HG02943 (cell line): ENCODE data around the gene ANKRD55.
"Not testable (repeated sequence)": the region's sequence is repeated elsewhere in the genome, so short reads cannot be mapped to it uniquely, and the experiment has no call there.

Source experiments
- ATAC-seq: cut with Tn5 transposase; IDR thresholded peaks from one replicate; pipeline ENCODE4 v1.9.1; 2021; ENCODE audit warnings: mild to moderate bottlenecking, low read depth, moderate library complexity; ENCODE audit not compliant: unreplicated experiment

ANKRD55 gene

DNA sequence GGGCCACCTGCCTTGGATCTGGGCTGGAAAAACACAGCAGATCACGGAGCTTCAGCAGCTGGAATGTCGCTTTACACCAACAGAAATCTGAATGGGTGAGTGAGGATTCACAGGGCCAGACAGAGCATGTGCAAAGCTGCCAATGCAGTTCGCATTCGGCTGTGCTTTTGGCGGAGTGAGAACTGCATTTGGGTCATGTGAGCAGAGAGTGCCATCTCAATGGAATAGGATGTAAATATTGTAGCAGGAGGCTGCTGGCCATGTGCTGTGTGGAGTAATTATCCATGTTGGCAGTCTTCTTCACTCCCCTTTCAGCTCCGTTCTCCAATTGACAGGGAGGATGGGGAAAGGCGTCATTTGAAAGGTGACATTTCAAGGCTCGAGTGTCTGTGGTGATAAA, at the start of gene ANKRD55:
TSS of gene ANKRD55 (minus strand) at position 101 of the 400 bp plus-strand sequence. CDS start 417 bp downstream, outside the sequence.
- ATAC-seq = no peak

DNA sequence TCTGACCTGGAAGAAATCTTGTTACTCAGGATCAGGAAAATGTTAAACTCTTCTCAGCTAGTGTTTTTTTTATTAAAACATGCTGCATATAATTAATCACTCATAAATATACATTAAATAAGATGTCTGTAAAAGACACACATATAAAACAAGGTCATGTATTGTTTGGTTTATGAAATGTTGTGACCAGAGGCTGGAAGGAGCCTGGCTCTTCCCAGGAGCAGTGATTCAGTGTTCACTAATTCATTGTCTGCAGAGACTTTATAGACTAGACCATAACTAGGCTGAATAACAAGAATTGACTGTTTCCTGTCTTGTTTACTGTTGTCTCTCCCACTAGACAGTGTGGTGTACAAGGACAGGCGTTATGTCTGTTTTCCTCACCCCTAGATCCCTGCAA, 49.1 kb upstream of the ANKRD55 start:
- ATAC-seq = no peak

DNA sequence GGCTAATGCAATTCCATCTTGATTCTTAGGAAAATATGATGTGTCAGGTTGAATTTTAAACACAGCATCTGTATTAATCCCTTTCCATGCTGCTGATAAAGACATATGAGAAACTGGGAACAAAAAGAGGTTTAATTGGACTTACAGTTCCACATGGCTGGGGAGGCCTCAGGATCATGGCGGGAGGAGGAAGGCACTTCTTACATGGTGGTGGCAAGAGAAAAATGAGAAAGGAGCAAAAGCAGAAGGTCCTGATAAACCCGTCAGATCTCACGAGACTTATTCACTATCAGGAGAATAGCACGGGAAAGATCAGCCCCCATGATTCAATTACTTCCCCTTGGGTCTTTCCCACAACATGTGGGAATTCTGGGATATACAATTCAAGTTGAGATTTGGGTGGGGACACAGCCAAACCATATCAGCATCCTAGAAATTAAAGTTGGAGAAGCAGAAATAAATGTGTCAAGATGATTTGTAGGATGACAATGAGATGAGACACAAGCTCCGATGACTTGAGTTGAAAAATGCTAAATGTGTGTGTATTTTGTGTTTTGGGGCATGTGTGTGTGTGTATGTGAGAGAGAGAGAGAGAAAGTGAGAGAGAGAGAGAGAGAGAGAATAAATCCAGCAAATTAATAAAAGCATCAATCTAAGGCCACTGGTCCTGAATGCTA, 48.5 kb upstream of the ANKRD55 start:
- no peak for ATAC-seq

DNA sequence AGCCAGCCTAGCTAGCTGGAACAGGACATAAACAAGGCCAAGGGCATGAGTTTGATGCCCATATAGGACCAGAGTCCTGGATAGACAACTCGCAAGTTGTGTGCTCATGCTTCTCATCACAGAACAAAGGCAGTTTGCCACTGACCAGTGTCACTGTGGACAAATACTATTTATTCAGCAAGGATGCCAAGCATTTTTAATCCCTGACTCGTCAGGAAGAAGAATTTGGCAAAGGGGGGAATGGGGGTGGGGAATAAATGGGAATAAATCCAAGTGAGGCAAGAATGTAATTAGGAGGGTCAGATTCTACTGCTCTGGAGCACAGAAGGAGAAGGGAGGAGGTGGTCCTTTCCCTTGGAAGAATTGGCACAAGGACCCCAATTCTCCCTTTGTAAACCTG, 46.8 kb upstream of the ANKRD55 start:
- no peak for ATAC-seq

DNA sequence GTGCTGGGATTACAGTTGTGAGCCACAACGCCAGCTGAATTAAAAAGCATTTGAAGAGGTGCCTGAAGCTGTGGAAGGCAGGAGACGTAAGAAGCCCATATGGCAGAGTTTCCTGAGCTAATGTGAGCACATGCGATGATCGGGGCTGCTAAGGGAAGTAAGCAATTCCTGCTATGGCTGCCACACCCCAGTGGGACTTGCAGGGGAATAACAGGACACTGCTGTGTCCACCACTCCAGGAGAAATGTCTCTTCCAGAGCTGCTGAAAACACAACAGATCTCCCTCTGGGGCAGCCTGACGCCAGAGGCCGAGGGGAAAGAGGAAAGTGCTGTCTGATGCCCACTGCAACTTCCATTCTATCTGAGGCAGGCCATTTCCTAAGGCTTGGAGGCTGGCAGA, 46.2 kb upstream of the ANKRD55 start:
- no peak for ATAC-seq

DNA sequence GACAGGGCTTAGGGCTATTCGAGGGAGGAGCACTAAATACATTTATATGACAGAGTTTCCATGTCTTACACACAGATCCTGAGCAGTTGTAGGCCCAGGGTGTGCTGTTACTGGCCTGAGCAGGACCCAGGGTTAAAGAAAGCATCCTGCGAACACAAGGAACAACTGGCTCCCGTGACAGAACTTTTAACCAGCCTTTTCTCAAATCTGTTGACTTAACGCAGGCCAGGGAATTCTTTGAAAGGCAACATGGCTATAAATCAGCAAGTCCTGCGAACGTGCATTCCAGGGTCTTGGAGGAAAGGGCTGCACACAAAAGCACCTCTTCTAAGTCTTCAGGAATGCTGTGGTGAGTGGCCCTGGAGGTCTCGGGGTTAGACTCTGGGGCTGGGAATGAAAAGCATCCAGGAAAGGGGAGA, 45.2 kb upstream of the ANKRD55 start:
- no peak for ATAC-seq

DNA sequence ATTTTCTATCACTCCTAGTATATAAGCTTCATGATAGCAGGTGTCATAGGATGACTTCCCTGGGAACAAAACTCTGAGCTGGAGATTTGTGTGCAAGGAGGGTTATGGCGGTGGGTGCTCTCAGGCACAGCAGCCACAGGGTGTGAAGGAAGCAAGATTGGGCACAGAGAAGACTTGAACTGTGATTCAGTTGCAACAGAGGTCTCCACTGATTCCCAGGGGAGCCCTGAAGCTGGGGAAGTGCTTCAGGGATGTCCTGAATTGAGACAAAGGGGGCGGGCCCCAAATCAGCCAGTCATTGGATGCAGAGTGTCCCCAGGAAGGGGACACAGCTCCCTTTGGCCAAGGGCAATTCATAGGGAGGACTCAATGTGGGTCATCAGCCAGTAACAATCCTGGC, 44.4 kb upstream of the ANKRD55 start:
- no peak for ATAC-seq

DNA sequence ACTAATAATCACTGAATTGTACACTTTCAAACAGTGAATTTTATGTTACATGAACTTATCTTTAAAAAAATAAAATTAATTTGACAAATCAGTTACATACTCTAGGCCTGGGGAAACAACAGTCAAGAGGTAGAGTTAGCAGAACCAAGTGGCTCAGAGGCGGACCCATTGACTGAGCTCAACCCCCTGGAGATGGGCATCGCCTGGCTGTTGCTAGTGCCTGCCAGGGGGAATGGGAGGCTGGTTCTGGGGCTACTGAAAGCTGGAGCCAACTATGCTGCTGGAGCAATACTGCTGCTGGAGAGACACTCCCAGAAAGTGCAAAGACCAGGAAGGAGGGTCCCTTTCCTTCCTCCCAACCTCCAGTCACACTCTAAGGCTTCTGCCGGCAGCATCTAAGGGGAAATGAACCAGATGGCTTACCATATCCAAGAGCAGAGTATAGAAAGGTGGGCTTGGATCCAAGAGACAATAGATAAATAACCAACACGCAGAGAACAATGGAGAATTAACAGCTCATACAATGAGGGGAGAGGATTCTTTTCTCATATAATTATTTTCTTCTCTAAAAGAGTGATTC, 40.3 kb upstream of the ANKRD55 start:
- no peak for ATAC-seq

DNA sequence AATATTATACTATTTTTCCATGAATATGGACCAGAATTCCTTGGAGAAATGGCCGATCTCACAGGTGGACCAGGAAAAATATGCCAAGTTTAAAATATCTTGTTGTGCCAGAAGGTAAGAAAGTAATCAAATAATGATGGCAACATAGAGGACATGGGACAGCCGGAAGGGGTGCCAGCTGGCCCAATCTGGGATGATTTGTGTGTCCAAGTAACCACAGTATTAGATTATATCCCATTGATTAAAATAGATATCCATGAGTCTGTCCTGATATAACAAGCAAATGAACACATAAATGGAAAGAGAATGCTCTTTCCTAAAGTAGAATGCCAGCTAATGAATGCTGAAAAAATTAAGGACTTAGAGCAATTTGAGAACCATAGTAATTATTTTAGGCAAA, 39.6 kb upstream of the ANKRD55 start:
- no peak for ATAC-seq

DNA sequence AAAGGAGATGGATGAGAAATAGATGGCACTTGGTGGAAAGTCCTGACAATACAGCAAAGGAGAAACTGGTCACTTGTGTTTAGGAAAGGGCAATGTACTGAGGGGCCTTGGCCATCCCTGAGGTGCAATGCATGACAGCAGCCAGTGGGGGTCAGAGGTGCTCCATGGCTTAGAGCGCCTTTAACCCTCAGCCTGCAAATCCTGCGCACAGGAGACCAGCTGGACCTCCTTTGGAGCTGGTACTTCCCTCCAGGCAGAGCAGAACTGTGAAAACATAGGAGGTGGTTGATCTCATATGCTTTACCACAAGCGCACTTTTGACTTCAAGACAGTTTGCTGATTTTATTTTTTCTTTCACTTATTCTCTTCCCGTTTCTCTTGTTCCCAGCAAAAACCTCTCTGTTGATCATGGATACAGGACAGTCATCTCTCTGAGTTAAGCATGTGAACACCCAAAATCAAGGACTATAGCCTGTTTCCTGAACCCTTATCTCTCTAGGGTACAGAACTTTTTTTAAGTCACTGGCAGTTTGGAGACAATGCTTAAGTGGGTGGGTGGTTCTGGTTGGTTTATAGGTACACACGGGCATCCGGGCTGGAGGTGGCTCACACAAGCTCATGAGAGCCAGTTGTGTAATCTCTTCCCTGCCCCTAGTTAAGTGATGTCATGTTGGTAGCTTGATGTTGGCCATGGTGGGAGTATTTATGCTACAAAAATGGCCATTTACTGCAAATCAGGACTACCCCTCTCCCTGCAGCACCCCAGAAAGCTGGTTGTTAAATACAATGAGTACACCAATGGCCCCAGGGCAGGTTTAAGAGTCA, 37.6 kb upstream of the ANKRD55 start:
- ATAC-seq = peak; percentile 73

DNA sequence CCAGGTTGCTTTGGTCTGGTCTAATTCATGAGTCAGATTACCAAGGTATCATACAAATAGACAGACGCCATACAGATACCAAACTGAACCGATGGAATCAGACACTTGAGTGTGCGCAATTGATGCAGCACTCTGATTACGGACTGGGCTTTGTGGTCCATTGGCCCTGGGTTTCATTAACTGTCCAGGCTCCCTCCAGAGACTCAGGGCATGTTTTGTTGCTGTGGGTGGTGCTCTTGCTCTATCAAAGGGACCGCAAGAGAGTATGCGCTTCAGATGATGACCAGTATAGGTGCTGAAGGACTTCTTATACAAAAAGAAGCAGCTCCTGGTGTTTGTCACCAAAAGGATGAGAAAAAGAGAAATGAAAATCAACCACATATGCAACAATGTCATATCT, 36.9 kb upstream of the ANKRD55 start:
- ATAC-seq = peak; percentile 38

DNA sequence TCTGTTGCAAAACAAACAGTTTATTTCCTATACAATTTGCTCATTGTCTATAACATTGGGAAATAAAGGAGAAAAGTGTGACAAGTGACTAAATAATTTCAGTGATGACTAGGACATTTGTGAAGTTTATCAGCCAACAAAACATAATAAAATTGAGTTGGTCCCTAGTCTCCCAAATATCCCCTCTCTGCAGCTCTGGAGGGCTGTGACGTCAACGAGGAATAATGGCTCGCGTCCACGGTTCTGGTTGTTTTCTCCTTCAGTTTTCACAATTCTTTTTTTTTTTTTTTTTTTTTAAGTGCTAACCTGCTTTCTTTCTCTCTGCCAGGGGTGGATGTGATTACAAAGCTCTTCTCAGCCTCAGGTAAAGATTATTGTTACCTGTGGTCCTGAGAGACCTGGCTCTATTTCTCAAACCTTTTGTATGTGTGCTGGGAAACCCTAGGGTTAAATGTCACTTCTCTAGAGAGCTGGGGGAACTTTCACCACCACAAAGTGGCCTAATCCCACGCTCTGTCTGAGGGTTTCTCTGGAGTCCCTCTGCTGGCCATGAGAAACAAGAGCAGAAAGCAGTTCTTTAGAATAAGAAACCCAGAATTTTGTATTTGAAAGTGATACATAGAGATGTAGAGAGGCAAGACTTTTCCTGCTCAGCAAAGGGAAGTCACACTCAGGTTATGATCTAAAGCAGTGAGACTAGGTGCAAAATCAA, 36.2 kb upstream of the ANKRD55 start:
- no peak for ATAC-seq

DNA sequence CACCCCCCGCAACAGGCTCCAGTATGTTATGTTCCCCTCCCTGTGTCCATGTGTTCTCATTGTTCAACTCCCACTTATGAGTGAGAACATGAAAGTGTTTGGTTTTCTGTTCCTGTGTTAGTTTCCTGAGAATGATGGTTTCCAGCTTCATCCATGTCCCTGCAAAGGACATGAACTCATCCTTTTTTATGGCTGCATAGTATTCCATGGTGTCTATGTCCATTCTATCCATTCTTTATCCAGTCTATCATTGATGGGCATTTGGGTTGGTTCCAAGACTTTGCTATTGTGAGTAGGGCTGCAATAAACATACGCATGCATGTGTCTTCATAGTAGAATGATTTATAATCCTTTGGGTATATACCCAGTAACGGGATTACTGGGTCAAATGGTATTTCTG, 35.6 kb upstream of the ANKRD55 start:
- ATAC-seq = not testable (repeated sequence)

DNA sequence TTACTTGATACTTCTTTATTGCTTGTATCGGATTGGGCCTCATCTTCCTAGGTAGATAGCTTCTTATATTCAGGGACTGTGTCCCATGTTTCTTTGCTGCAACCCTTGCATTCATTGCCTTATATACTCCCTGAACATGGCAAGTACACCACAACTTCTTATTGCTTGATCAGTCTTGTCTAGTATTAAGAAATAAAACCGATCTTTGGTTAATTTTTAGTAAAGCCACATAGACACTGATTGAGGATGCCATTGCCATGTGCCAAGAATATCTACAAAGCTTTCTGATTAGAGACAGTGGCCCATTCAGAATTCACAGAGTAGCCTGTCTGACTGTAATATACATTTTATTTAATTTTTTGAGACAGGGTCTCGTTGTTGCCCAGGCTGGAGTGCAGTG, 34.7 kb upstream of the ANKRD55 start:
- no peak for ATAC-seq

DNA sequence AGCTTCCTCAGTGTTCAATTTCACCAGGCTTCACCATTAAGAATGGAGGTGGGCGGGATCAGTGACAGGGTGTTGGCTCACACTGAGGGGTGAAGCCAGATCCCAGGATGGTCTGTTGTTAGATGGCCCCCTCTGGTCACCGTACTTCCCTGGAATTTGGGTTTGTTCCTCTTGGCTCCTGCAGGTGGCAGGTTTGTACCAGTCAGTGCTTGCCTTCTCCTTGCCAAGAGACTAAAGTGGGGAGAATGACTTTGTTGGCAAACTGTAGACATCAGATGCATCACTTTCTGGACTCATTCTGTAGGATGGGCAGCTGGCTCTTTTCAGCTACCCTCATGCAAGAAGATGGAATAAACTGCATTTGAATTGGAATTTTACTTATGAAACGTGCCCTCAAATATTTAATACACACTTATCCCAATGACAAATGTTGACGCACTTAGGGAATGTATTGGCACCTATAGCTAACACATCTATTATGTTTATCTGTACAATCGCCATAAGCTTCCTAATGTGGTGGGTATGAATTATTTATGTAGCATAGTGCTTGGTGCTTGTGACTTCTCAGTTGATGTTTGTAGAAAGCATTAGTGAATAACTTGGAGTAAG, 31.4 kb upstream of the ANKRD55 start:
- no peak for ATAC-seq

DNA sequence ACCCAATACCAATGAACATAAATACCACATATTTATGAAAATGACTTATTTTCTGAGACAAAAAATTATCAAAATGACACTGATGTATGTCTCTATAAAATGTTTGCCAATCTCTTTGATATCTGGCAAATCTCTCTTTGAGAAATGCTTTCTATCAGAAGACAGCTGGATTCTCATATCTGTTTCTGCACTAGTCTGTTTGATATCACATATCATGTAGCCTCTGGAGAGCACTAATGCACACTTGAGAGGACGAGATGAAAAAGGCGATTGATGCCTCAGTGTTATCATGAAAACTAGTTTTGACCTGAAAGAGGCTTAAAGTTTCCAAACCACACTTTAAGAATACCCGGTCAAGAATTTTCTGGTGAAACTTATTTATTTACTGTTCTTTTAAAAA, 29.1 kb upstream of the ANKRD55 start:
- ATAC-seq = no peak

DNA sequence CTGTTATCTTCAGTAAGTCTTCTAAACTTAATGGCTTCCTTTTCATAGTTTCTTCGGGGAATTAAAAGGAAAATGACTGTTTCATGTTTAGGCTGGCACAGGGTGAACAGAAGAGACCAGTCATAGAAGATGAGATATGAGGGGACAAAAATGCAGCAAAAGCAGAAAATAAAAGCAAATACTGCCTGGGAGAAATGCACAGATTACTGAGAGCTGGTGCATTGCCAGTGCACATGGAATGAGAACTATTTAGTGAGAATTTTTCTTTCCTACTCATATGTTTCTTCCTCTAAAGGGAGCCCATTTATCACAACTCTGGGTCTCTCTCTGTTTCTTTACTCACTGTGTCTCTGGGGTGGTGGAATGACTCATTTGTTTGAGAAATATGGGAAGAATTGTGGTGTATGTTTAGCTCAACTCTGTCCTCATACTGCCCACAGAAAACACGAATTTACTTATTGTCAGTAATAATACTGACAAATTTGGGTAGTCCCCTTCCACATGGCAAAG, 25.9 kb upstream of the ANKRD55 start:
- ATAC-seq = no peak

DNA sequence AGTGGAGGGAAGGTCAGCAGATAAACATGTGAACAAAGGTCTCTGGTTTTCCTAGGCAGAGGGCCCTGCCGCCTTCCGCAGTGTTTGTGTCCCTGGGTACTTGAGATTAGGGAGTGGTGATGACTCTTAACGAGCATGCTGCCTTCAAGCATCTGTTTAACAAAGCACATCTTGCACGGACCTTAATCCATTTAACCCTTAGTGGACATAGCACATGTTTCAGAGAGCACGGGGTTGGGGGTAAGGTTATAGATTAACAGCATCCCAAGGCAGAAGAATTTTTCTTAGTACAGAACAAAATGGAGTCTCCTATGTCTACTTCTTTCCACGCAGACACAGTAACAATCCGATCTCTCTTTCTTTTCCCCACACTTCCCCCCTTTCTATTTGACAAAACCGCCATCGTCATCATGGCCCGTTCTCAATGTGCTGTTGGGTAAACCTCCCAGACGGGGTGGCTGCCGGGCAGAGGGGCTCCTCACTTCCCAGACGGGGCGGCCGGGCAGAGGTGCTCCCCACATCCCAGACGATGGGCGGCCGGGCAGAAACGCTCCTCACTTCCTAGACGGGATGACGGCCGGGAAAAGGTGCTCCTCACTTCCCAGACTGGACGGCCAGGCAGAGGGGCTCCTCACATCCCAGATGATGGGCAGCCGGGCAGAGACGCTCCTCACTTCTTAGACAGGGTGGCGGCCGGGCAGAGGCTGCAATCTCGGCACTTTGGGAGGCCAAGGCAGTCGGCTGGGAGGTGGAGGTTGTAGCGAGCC, 24.8 kb upstream of the ANKRD55 start:
- ATAC-seq = not testable (repeated sequence)

DNA sequence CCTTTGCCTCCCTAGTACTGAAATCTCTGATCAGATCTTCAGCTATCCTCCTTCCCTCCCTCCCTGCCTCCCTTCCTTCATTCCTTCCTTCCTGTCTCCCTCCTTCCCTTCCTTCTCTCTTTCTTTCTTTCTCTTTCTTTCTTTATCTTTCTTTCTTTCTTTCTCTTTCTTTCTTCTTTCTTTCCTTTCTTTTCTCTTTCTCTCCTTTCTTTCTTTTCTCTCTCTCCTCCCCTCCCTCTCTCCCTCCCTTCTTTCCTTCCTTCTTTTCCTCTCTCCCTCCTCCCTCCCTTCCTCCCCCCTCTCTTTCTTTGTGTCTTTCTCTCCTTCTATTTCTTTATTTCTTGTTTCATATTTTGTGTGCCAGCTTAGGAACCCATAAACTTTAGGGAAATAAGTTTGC, 23.9 kb upstream of the ANKRD55 start:
- ATAC-seq = no peak

DNA sequence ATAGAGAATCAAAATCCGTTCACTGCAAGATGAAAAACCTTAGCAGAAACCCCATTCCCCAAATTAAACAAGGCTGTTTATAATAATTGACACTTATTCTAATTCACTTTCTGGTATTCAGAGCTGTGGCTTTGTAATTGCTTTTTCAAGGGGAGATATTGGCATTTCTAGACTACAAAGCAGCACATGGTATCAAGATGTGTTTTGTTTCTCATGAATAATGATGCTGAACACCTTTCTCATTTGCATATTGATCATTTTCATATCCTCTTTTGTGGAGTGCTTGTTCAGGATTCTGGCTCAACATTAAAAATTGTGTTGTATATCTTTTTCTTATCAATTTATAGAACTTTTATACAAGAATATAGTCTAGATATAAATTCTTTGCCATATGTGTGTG, 22.4 kb upstream of the ANKRD55 start:
- ATAC-seq = no peak
